HepG2 (cell line): Measurements from ENCODE around the gene UNC119B. TPM values are rescaled to one million over a fixed set of nuclear protein-coding genes. Genes with fewer than 3 reads are reported as not detected.

Experiments used
- ATF7-NPFF ChIP-seq: sonication (generic); formaldehyde crosslinking; IDR thresholded peaks from 2 replicates; pipeline ENCODE4 v1.8.1; 2023; ENCODE audit warnings: mild to moderate bottlenecking, low read depth, missing genetic modification reagents, moderate library complexity
- ATM ChIP-seq: fragments of 450-650 bp; IDR thresholded peaks from 2 replicates; pipeline ENCODE4 v1.7.1; 2017; ENCODE audit warnings: mild to moderate bottlenecking, borderline replicate concordance
- ELF3 ChIP-seq: IDR thresholded peaks from 2 replicates; pipeline ENCODE4 v1.6.1; 2016; ENCODE audit warnings: missing genetic modification reagents, missing compliant biosample characterization
- HDAC1 ChIP-seq: sonication (generic); formaldehyde crosslinking; IDR thresholded peaks from 2 replicates; pipeline ENCODE4 v1.5.1; 2020; ENCODE audit warnings: mild to moderate bottlenecking, missing genetic modification reagents
- HDAC2 ChIP-seq: sonication (generic); formaldehyde crosslinking; IDR thresholded peaks from 2 replicates; pipeline ENCODE4 v1.4.0; 2020; ENCODE audit warnings: missing genetic modification reagents
- HOXA5 ChIP-seq: sonication (generic); formaldehyde crosslinking; IDR thresholded peaks from 2 replicates; pipeline ENCODE4 v1.4.0; 2020; ENCODE audit warnings: missing genetic modification reagents
- IKZF1 ChIP-seq: fragments of 450-650 bp; IDR thresholded peaks from 2 replicates; pipeline ENCODE4 v1.7.1; 2016
- PATZ1 ChIP-seq: sonication (generic); formaldehyde crosslinking; IDR thresholded peaks from 2 replicates; pipeline ENCODE4 v1.4.0; 2020; ENCODE audit warnings: missing genetic modification reagents
- RXRA ChIP-seq: sonication (generic); formaldehyde crosslinking; IDR thresholded peaks from 2 replicates; pipeline ENCODE4 v1.5.1; 2020; ENCODE audit warnings: missing genetic modification reagents
- SIX4 ChIP-seq: sonication (generic); formaldehyde crosslinking; IDR thresholded peaks from 2 replicates; pipeline ENCODE4 v1.4.0; 2020; ENCODE audit warnings: missing genetic modification reagents
- SMAD1 ChIP-seq: sonication (generic); formaldehyde crosslinking; IDR thresholded peaks from 2 replicates; pipeline ENCODE4 v1.4.0; 2020; ENCODE audit warnings: missing genetic modification reagents, low read depth, mild to moderate bottlenecking, borderline replicate concordance
- SPEN ChIP-seq: sonication (generic); formaldehyde crosslinking; IDR thresholded peaks from 2 replicates; pipeline ENCODE4 v1.5.1; 2020; ENCODE audit warnings: low read depth, mild to moderate bottlenecking, missing genetic modification reagents
- TMF1 ChIP-seq: sonication (generic); formaldehyde crosslinking; IDR thresholded peaks from 2 replicates; pipeline ENCODE4 v1.8.1; 2022; ENCODE audit warnings: low read depth, missing genetic modification reagents
- YEATS4 ChIP-seq: sonication (generic); formaldehyde crosslinking; IDR thresholded peaks from 2 replicates; pipeline ENCODE4 v1.4.0; 2020; ENCODE audit warnings: missing genetic modification reagents, borderline replicate concordance
- ZIK1 ChIP-seq: sonication (generic); formaldehyde crosslinking; IDR thresholded peaks from 2 replicates; pipeline ENCODE4 v1.5.0; 2020; ENCODE audit warnings: mild to moderate bottlenecking, low read depth, missing genetic modification reagents, borderline replicate concordance
- ZNF101 ChIP-seq: sonication (generic); formaldehyde crosslinking; IDR thresholded peaks from 2 replicates; pipeline ENCODE4 v1.4.0; 2020; ENCODE audit warnings: mild to moderate bottlenecking, low read depth, missing genetic modification reagents, borderline replicate concordance
- ZNF282 ChIP-seq: fragments of 450-650 bp; IDR thresholded peaks from 2 replicates; pipeline ENCODE4 v1.6.1; 2018; ENCODE audit not compliant: partially characterized antibody
- ZNF614 ChIP-seq: IDR thresholded peaks from 2 replicates; pipeline ENCODE4 v1.6.1; 2018; ENCODE audit warnings: missing biosample characterization, missing genetic modification reagents, inconsistent platforms, borderline replicate concordance
- ZNF772 ChIP-seq: sonication (generic); formaldehyde crosslinking; IDR thresholded peaks from 2 replicates; pipeline ENCODE4 v1.5.0; 2020; ENCODE audit warnings: mild to moderate bottlenecking, missing genetic modification reagents
- ZNF883 ChIP-seq: sonication (generic); formaldehyde crosslinking; IDR thresholded peaks from 2 replicates; pipeline ENCODE4 v1.5.1; 2020; ENCODE audit warnings: mild to moderate bottlenecking, missing genetic modification reagents; ENCODE audit errors: not compliant biosample characterization
- polyA plus RNA-seq, 8 experiments: library from polyadenylated mRNA; depleted of rRNA in 3 of 8; stranded (reverse) in 7 of 8; unstranded in 1 of 8; fragments of >200 nt; fragmentation: Illumina TruSeq in 4 of 8; extraction: Trizol in 4 of 8; gene quantifications; 2 replicates each; pipeline versions ENCODE4 v1.2.1 to v1.2.3, GENCODE V29; 2011 to 2016; ENCODE audit warnings: low read depth in 4 of 8, missing spikeins in 1 of 8, mixed read lengths in 1 of 8; ENCODE audit not compliant: insufficient read depth in 1 of 8
- total RNA-seq, 5 experiments: library from RNA; depleted of rRNA; stranded (reverse); fragments of >200 nt; fragmentation: Illumina TruSeq; extraction: Trizol; gene quantifications; 2 replicates each; pipeline ENCODE4 v1.2.3, GENCODE V29; 2016; ENCODE audit warnings: low read depth in 1 of 5
- TF ChIP-seq, protein P1 (sequence below): sonication (generic); formaldehyde crosslinking; IDR thresholded peaks from 2 replicates; pipeline ENCODE4 v1.4.0; 2020; ENCODE audit warnings: low read depth, missing genetic modification reagents
- TF ChIP-seq, protein P2 (sequence below): sonication (generic); formaldehyde crosslinking; IDR thresholded peaks from 2 replicates; pipeline ENCODE4 v1.5.0; 2020; ENCODE audit warnings: missing genetic modification reagents

The UNC119B gene
- total and polyA plus RNA-seq, 2 of the 13 experiments (the other 11 are each of a cell fraction or from before 2014, with no cell fraction given), result 19.6 to 19.7 TPM

DNA sequence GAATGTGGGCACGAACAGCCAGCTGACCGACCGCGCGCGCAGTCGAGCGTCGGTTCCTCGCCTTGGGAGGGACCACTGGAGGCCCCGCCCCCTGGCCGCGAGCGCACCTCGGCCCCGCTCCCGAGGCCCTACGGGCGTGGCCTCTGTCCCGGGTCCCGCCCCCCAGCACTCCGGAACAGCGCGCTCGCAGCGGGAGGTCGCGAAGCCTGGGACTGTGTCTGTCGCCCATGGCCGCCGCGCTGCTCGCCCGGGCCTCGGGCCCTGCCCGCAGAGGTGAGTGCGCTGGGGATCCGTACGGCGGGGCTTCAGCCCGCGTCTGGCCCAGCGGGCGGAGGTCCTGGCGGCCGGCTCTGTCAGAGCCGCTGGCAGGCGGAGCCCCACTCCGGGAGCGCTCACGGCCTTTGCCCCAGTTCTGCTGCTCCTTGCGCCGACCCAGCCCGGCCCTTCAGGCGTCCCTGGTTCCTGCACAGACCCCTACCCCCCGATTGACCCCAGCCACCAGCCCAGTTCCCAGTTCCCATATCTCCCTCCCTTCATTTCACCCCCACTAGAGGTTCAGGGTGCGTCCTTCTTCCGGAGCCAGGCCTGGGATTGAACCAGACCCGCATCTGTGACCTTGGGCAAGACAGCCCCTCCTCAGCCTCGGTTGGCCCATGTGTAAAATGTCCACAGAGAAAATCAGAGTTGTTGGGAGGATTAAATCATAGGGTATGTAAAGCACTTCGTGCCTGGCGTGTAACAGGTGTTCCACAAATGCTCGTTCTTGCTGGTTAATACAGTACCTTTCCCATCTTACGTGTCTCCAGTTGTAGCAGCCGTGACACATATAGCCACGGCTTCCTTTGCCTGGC is 15.6 kb downstream of the UNC119B start, which contains the start of gene ACADS (continued):
- TF ChIP-seq SPEN (CRISPR knock-in tag) (peak; percentile 68), SIX4 (no peak), YEATS4 (CRISPR knock-in tag) (peak; percentile 76; the same call in 1 of the 2 replicates), PATZ1 (no peak; the same call in none of the 2 replicates), ELF3 (CRISPR knock-in tag) (peak; percentile 53; the same call in 1 of the 2 replicates), ZNF883 (peak; percentile 83), ZNF614 (CRISPR knock-in tag) (peak; percentile 17; the same call in 1 of the 2 replicates), RXRA (CRISPR knock-in tag) (peak; percentile 63), HOXA5 (CRISPR knock-in tag) (no peak), ATM (no peak), ZIK1 (CRISPR knock-in tag) (peak; percentile 60; the same call in 1 of the 2 replicates), SMAD1 (CRISPR knock-in tag) (no peak), ZNF772 (CRISPR knock-in tag) (no peak), HDAC2 (CRISPR knock-in tag) (peak; percentile 30; the same call in 1 of the 2 replicates), ZNF282 (no peak), TMF1 (CRISPR knock-in tag) (peak; percentile 71; the same call in 1 of the 2 replicates), IKZF1 (no peak), ATF7-NPFF (CRISPR knock-in tag) (peak; percentile 57; the same call in 1 of the 2 replicates), HDAC1 (CRISPR knock-in tag) (peak; percentile 72), ZNF101 (CRISPR knock-in tag) (no peak)
- TF ChIP-seq, protein P1, sequence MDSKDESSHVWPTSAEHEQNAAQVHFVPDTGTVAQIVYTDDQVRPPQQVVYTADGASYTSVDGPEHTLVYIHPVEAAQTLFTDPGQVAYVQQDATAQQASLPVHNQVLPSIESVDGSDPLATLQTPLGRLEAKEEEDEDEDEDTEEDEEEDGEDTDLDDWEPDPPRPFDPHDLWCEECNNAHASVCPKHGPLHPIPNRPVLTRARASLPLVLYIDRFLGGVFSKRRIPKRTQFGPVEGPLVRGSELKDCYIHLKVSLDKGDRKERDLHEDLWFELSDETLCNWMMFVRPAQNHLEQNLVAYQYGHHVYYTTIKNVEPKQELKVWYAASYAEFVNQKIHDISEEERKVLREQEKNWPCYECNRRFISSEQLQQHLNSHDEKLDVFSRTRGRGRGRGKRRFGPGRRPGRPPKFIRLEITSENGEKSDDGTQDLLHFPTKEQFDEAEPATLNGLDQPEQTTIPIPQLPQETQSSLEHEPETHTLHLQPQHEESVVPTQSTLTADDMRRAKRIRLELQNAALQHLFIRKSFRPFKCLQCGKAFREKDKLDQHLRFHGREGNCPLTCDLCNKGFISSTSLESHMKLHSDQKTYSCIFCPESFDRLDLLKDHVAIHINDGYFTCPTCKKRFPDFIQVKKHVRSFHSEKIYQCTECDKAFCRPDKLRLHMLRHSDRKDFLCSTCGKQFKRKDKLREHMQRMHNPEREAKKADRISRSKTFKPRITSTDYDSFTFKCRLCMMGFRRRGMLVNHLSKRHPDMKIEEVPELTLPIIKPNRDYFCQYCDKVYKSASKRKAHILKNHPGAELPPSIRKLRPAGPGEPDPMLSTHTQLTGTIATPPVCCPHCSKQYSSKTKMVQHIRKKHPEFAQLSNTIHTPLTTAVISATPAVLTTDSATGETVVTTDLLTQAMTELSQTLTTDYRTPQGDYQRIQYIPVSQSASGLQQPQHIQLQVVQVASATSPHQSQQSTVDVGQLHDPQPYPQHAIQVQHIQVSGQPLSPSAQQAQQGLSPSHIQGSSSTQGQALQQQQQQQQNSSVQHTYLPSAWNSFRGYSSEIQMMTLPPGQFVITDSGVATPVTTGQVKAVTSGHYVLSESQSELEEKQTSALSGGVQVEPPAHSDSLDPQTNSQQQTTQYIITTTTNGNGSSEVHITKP (CRISPR knock-in tag), result peak; percentile 19; the same call in 1 of the 2 replicates
- TF ChIP-seq, protein P2, sequence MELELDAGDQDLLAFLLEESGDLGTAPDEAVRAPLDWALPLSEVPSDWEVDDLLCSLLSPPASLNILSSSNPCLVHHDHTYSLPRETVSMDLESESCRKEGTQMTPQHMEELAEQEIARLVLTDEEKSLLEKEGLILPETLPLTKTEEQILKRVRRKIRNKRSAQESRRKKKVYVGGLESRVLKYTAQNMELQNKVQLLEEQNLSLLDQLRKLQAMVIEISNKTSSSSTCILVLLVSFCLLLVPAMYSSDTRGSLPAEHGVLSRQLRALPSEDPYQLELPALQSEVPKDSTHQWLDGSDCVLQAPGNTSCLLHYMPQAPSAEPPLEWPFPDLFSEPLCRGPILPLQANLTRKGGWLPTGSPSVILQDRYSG (CRISPR knock-in tag), result 0 out of 2 replicates have a peak, but pooled peaks have one; percentile 61
